K562 (cell line): Measurements from ENCODE around the gene PRRG4. TPM values are rescaled to one million over a fixed set of nuclear protein-coding genes. Genes with fewer than 3 reads are reported as not detected.

Source experiments
- ATF7 ChIP-seq: fragments of 450-650 bp; IDR thresholded peaks from 2 replicates; pipeline ENCODE4 v1.7.1; 2014; ENCODE audit warnings: mild to moderate bottlenecking, moderate library complexity
- CREBBP ChIP-seq: IDR thresholded peaks from one replicate; pipeline ENCODE4 v1.6.1; 2012; ENCODE audit warnings: low read depth, mild to moderate bottlenecking, control low read depth, inconsistent platforms, low read length
- DEAF1 ChIP-seq: fragments of 450-650 bp; formaldehyde crosslinking; IDR thresholded peaks from 2 replicates; pipeline ENCODE4 v1.4.0; 2020; ENCODE audit warnings: mild to moderate bottlenecking, moderate library complexity
- EGR1 ChIP-seq: fragments of 450-650 bp; conservative IDR thresholded peaks from 2 replicates; pipeline ENCODE4 v1.6.1; 2017; ENCODE audit warnings: mild to moderate bottlenecking
- EP400 ChIP-seq: fragments of 450-650 bp; IDR thresholded peaks from 2 replicates; pipeline ENCODE4 v1.6.1; 2017; ENCODE audit warnings: antibody characterized with exemption, mild to moderate bottlenecking, moderate library complexity
- ETV5 ChIP-seq: sonication (generic); formaldehyde crosslinking; IDR thresholded peaks from 2 replicates; pipeline ENCODE4 v1.4.0; 2020; ENCODE audit warnings: low read depth, mild to moderate bottlenecking, missing genetic modification reagents
- HDAC3 ChIP-seq: fragments of 450-650 bp; IDR thresholded peaks from 2 replicates; pipeline ENCODE4 v1.6.1; 2018; ENCODE audit warnings: borderline replicate concordance, mild to moderate bottlenecking, moderate library complexity; ENCODE audit not compliant: partially characterized antibody
- MYC ChIP-seq, 2 experiments: fragments of 250-450 bp in 1 of 2; sonication (Bioruptor Pico) in 1 of 2; IDR thresholded peaks; 2 replicates each; pipeline versions ENCODE4 v1.5.1 to v1.6.1; 2012 to 2021; ENCODE audit warnings: low read depth in 2 of 2, borderline replicate concordance in 1 of 2, improper control_type of control experiment in 1 of 2, low read length in 1 of 2, mild to moderate bottlenecking in 1 of 2, moderate library complexity in 1 of 2
- PCBP1 ChIP-seq: fragments of 200-400 bp; formaldehyde crosslinking; IDR thresholded peaks from 2 replicates; pipeline ENCODE4 v1.6.1; 2018; ENCODE audit warnings: mild to moderate bottlenecking, low read depth, low read length; ENCODE audit not compliant: poor library complexity, severe bottlenecking
- PRMT5 ChIP-seq: sonication (generic); formaldehyde crosslinking; IDR thresholded peaks from 2 replicates; pipeline ENCODE4 v1.5.0; 2020; ENCODE audit warnings: missing genetic modification reagents
- TARDBP ChIP-seq: fragments of 450-650 bp; IDR thresholded peaks from 2 replicates; pipeline ENCODE4 v1.6.1; 2016
- TOE1 ChIP-seq, 2 experiments: fragments of 450-650 bp in 1 of 2; sonication (generic) in 1 of 2; formaldehyde crosslinking in 1 of 2; IDR thresholded peaks; 2 replicates each; pipeline versions ENCODE4 v1.7.1 to v1.8.0; 2016 to 2022; ENCODE audit warnings: borderline replicate concordance in 2 of 2, mild to moderate bottlenecking in 2 of 2, antibody characterized with exemption in 1 of 2, inconsistent platforms in 1 of 2, low read depth in 1 of 2, missing genetic modification reagents in 1 of 2, moderate library complexity in 1 of 2
- ZBTB17 ChIP-seq: fragments of 450-650 bp; formaldehyde crosslinking; IDR thresholded peaks from 2 replicates; pipeline ENCODE4 v1.4.0; 2020; ENCODE audit warnings: mild to moderate bottlenecking
- ZBTB33 ChIP-seq: sonication (generic); formaldehyde crosslinking; IDR thresholded peaks from 2 replicates; pipeline ENCODE4 v1.8.1; 2023; ENCODE audit warnings: mild to moderate bottlenecking, missing genetic modification reagents
- ZNF398 ChIP-seq: fragments of 250-450 bp; sonication (Bioruptor Pico); IDR thresholded peaks from 2 replicates; pipeline ENCODE4 v1.8.0; 2021; ENCODE audit warnings: moderate library complexity, mild to moderate bottlenecking, inconsistent platforms
- polyA plus RNA-seq, 8 experiments: library from polyadenylated mRNA; depleted of rRNA in 4 of 8; stranded (reverse) in 5 of 8; unstranded in 3 of 8; fragments of >200 nt; fragmentation: Nextera tagmentation in 2 of 8; fragmentation: Illumina TruSeq in 1 of 8; extraction: Ambion mirVana in 2 of 8; extraction: Trizol in 1 of 8; gene quantifications; 2 replicates each; pipeline versions ENCODE4 v1.2.1 to v1.2.3, GENCODE V29; 2011 to 2014; ENCODE audit warnings: inconsistent platforms in 1 of 8, missing spikeins in 1 of 8
- total RNA-seq, 7 experiments: library from RNA; depleted of rRNA in 6 of 7; stranded (reverse); fragments of >200 nt in 6 of 7; fragmentation: Illumina TruSeq in 2 of 7; extraction: Trizol in 2 of 7; gene quantifications; 2 replicates each; pipeline versions ENCODE4 v1.2.1 to v1.2.3, GENCODE V29; 2011 to 2021; ENCODE audit warnings: low replicate concordance in 1 of 7
- TF ChIP-seq, protein P1 (sequence below): fragments of 450-650 bp; conservative IDR thresholded peaks from 2 replicates; pipeline ENCODE4 v1.6.1; 2016; ENCODE audit warnings: missing genetic modification characterization, low read depth, mild to moderate bottlenecking, control low read depth, missing compliant biosample characterization
- TF ChIP-seq, protein P2 (sequence below): fragments of 450-650 bp; formaldehyde crosslinking; IDR thresholded peaks from 2 replicates; pipeline ENCODE4 v1.4.0; 2020; ENCODE audit warnings: mild to moderate bottlenecking

The PRRG4 gene
- total and polyA plus RNA-seq, 9 of the 15 experiments (the other 6 are each of a cell fraction or from before 2014, with no cell fraction given): not detected

DNA sequence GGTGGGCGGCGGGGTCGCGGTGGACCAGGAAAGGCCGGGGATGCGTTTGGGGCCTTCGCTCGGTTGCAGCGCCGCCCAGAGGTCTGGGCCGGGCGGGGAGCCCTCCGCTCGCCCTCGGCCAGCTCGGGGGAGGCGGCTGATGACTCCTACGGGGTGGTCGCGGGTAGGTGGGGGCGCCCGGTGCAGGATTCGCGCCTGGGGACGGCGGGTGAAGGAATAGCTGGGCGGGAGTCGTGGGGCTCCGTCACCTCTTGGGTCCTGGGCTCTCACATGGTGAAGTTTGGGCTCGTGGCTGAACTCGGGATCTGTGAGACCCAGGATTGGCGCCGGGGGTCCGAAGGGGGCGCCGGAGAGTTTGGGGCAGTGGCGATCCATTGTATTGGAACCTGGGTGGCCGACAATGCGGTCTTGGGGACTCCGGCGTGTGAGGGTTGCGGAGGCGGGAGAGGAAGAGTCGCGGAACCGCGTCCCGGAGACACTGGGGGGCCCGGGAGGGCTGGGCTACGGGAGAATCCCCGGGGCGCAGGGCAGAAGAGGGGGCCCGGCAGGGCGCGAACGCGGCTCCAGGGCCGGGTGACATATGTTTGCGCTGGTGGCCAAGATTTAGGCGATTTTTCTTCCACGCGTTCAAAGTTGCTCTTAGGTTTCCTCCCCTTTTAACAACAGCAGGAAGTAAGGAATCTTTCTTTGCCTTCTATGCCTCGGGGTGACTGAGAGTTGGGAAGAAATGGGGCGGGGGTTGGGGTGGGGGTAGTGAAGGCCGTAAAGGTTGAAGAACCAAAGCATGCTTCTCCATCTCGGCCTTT lies 63.8 kb downstream of the PRRG4 start (continued):
- no peak for TF ChIP-seq ZBTB33 (CRISPR knock-in tag)
- TF ChIP-seq HDAC3: no peak
- TF ChIP-seq EGR1: peak; percentile 62; the same call in 1 of the 2 replicates
- TF ChIP-seq ETV5 (CRISPR knock-in tag): 0 out of 2 replicates have a peak, but pooled peaks have one; percentile 9
- TF ChIP-seq ZBTB17 (CRISPR knock-in tag): 0 out of 2 replicates have a peak, but pooled peaks have one; percentile 48
- TF ChIP-seq ATF7: peak; percentile 25; the same call in 1 of the 2 replicates
- TF ChIP-seq EP400: peak; percentile 70; the same call in 1 of the 2 replicates
- 0 out of 2 replicates have a peak, but pooled peaks have one; percentile 16 for TF ChIP-seq TARDBP
- 0 out of 2 replicates have a peak, but pooled peaks have one; percentile 39 for TF ChIP-seq TOE1 (IDR thresholded peaks at IDR 0.05; ENCODE audit: borderline replicate concordance)
- TF ChIP-seq TOE1 (CRISPR knock-in tag; IDR thresholded peaks at IDR 0.05; ENCODE audit: borderline replicate concordance, low read depth): no peak
- TF ChIP-seq, protein P1, sequence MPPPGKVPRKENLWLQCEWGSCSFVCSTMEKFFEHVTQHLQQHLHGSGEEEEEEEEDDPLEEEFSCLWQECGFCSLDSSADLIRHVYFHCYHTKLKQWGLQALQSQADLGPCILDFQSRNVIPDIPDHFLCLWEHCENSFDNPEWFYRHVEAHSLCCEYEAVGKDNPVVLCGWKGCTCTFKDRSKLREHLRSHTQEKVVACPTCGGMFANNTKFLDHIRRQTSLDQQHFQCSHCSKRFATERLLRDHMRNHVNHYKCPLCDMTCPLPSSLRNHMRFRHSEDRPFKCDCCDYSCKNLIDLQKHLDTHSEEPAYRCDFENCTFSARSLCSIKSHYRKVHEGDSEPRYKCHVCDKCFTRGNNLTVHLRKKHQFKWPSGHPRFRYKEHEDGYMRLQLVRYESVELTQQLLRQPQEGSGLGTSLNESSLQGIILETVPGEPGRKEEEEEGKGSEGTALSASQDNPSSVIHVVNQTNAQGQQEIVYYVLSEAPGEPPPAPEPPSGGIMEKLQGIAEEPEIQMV: no peak
- TF ChIP-seq PRMT5 (CRISPR knock-in tag): peak; percentile 80; the same call in 1 of the 2 replicates
- TF ChIP-seq ZNF398 (CRISPR knock-in tag): no peak
- 0 out of 2 replicates have a peak, but pooled peaks have one; percentile 14 for TF ChIP-seq DEAF1 (CRISPR knock-in tag)
- peak; percentile 69 for TF ChIP-seq MYC (IDR thresholded peaks at IDR 0.05; ENCODE audit: low read depth, low read length)
- peak; percentile 73; the same call in 1 of the 2 replicates for TF ChIP-seq MYC (CRISPR knock-in tag; IDR thresholded peaks at IDR 0.05; ENCODE audit: borderline replicate concordance, low read depth)
- TF ChIP-seq, protein P2, sequence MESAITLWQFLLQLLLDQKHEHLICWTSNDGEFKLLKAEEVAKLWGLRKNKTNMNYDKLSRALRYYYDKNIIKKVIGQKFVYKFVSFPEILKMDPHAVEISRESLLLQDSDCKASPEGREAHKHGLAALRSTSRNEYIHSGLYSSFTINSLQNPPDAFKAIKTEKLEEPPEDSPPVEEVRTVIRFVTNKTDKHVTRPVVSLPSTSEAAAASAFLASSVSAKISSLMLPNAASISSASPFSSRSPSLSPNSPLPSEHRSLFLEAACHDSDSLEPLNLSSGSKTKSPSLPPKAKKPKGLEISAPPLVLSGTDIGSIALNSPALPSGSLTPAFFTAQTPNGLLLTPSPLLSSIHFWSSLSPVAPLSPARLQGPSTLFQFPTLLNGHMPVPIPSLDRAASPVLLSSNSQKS (CRISPR knock-in tag): no peak
- TF ChIP-seq CREBBP: no peak
- TF ChIP-seq PCBP1: peak; percentile 77
